ENCODE data around the gene GPC6. TPM values are rescaled to one million over a fixed set of nuclear protein-coding genes. Genes with fewer than 3 reads are reported as not detected.

Gene GPC6
- total and polyA plus RNA-seq, 2 donors (not counting 1 experiment from before 2014, with no cell fraction given), result not detected

DNA sequence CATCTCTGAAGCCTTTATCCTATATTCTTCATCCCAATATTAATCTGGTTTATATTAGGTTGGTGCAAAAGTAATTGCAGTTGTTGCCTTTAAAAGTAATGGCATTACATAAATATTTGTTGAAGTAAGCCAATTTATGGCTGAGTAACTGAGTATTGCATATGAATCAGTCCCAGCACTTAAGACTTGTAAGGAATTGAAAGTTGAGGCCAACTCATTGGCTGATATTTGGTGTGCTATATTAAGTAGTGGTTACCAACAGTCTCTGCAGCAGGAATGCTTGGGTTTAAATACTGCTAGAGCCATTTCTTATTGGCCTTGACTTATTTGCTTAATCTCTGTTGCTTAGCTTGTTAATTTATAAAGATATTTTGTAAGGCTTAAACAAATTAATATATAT is 460.7 kb downstream of the GPC6 start:
- TF ChIP-seq EZH2 (IDR thresholded peaks at IDR 0.05; ENCODE audit: borderline replicate concordance, insufficient read depth, low read depth, low read length, poor library complexity, severe bottlenecking), result no peak
- TF ChIP-seq, protein P1, sequence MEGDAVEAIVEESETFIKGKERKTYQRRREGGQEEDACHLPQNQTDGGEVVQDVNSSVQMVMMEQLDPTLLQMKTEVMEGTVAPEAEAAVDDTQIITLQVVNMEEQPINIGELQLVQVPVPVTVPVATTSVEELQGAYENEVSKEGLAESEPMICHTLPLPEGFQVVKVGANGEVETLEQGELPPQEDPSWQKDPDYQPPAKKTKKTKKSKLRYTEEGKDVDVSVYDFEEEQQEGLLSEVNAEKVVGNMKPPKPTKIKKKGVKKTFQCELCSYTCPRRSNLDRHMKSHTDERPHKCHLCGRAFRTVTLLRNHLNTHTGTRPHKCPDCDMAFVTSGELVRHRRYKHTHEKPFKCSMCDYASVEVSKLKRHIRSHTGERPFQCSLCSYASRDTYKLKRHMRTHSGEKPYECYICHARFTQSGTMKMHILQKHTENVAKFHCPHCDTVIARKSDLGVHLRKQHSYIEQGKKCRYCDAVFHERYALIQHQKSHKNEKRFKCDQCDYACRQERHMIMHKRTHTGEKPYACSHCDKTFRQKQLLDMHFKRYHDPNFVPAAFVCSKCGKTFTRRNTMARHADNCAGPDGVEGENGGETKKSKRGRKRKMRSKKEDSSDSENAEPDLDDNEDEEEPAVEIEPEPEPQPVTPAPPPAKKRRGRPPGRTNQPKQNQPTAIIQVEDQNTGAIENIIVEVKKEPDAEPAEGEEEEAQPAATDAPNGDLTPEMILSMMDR (IDR thresholded peaks at IDR 0.05), result no peak
- intact Hi-C loops (cut with micrococcal nuclease), result no loop called here
- no peak overlapping the region for H2AFZ ChIP-seq (ENCODE audit: insufficient read depth, low read depth, low read length, poor library complexity, severe bottlenecking)
- H3K9ac ChIP-seq (ENCODE audit: low read length), result no peak overlapping the region
- H4K20me1 ChIP-seq (ENCODE audit: control insufficient read depth, insufficient read depth, low read length, poor library complexity, severe bottlenecking), result no peaks in the 10 kb centered on the region
- ATAC-seq (ENCODE audit: low read depth), result no peak
- no peaks in the 10 kb centered on the region for H3K27me3 ChIP-seq (replicated peaks in 1 of 4; ENCODE audit: control extremely low read depth in 1 of 4, control insufficient read depth in 3 of 4, insufficient read depth in 4 of 4, low read length in 3 of 4)
- no peaks in the 10 kb centered on the region for H3K9me3 ChIP-seq (ENCODE audit: control extremely low read depth in 1 of 3, control insufficient read depth in 2 of 3, insufficient read depth in 1 of 3, low read length in 2 of 3)
- H3K9me3 Mint-ChIP-seq (ENCODE audit: insufficient read depth), result no peaks in the 10 kb centered on the region
- H3K79me2 ChIP-seq (ENCODE audit: control insufficient read depth, insufficient read depth, low read length), result no peaks in the 10 kb centered on the region
- no peak overlapping the region for H3K27ac Mint-ChIP-seq
- DNase-seq, result no peak
- no peak overlapping the region for H3K4me3 Mint-ChIP-seq
- no peak overlapping the region for H3K4me2 ChIP-seq (replicated peaks; ENCODE audit: low read depth, low read length, poor library complexity, severe bottlenecking)
- H3K4me1 ChIP-seq (ENCODE audit: control insufficient read depth in 2 of 2, insufficient read depth in 2 of 2, low read length in 2 of 2), result no peaks in the 10 kb centered on the region
- no peaks in the 10 kb centered on the region for H3K36me3 ChIP-seq (replicated peaks in 1 of 2; ENCODE audit: control extremely low read depth in 1 of 2, control insufficient read depth in 1 of 2, extremely low read depth in 1 of 2, insufficient read depth in 2 of 2, low read length in 1 of 2)
- no peaks in the 10 kb centered on the region for H3K27me3 Mint-ChIP-seq
- no peaks in the 10 kb centered on the region for H3K4me1 Mint-ChIP-seq
- ChIA-PET CTCF (interaction anchor here (1.0 kb wide), 1 partner anchor 9 kb away, joined by 5 read pairs; no protein-coding TSS in a partner anchor), POLR2A (no interaction called here)
- H3K4me3 ChIP-seq (ENCODE audit: control extremely low read depth in 1 of 5, extremely low read depth in 1 of 5, insufficient read depth in 1 of 5, low read depth in 2 of 5, low read length in 4 of 5), result no peak overlapping the region
- no peak overlapping the region for H3K27ac ChIP-seq (ENCODE audit: low read length in 2 of 2)

DNA sequence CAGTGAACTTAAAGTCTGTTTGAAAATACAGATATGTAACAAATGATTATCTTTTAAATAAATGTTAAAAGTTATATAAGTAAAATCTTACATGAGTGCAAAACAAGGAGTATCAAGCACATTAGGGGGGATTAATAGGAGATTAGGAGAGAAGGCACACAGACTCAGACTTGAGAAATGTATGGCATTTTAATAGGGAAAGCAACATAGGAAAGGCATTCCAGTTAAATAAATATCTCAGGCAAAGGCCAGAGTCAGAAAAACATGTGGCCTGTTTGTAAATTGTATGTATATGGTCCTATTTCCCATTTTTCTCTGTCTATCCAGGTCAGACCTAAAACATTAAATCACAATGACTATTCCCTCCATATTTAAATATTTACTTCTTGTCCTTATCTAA is 462.7 kb downstream of the GPC6 start:
- no peak overlapping the region for H3K4me3 ChIP-seq (ENCODE audit: control extremely low read depth in 1 of 5, extremely low read depth in 1 of 5, insufficient read depth in 1 of 5, low read depth in 2 of 5, low read length in 4 of 5)
- Mint-ChIP-seq H3K9me3 (ENCODE audit: insufficient read depth) (no peaks in the 10 kb centered on the region), H3K27ac (no peak overlapping the region), H3K4me3 (no peak overlapping the region), H3K27me3 (no peaks in the 10 kb centered on the region), H3K4me1 (no peaks in the 10 kb centered on the region)
- CTCF ChIA-PET, result no interaction called here
- H3K79me2 ChIP-seq (ENCODE audit: control insufficient read depth, insufficient read depth, low read length), result no peaks in the 10 kb centered on the region
- intact Hi-C loops (cut with micrococcal nuclease), result no loop called here
- H3K27ac ChIP-seq (ENCODE audit: low read length in 2 of 2), result no peak overlapping the region
- H3K27me3 ChIP-seq (replicated peaks in 1 of 4; ENCODE audit: control extremely low read depth in 1 of 4, control insufficient read depth in 3 of 4, insufficient read depth in 4 of 4, low read length in 3 of 4), result no peaks in the 10 kb centered on the region
- H2AFZ ChIP-seq (ENCODE audit: insufficient read depth, low read depth, low read length, poor library complexity, severe bottlenecking), result no peak overlapping the region
- no peaks in the 10 kb centered on the region for H3K9me3 ChIP-seq (ENCODE audit: control extremely low read depth in 1 of 3, control insufficient read depth in 2 of 3, insufficient read depth in 1 of 3, low read length in 2 of 3)
- no peak overlapping the region for H3K9ac ChIP-seq (ENCODE audit: low read length)
- no peak overlapping the region for H3K4me2 ChIP-seq (replicated peaks; ENCODE audit: low read depth, low read length, poor library complexity, severe bottlenecking)
- H4K20me1 ChIP-seq (ENCODE audit: control insufficient read depth, insufficient read depth, low read length, poor library complexity, severe bottlenecking), result no peaks in the 10 kb centered on the region
- TF ChIP-seq, protein P1 (IDR thresholded peaks at IDR 0.05), result no peak
- TF ChIP-seq EZH2 (IDR thresholded peaks at IDR 0.05; ENCODE audit: borderline replicate concordance, insufficient read depth, low read depth, low read length, poor library complexity, severe bottlenecking), result no peak
- no peaks in the 10 kb centered on the region for H3K36me3 ChIP-seq (replicated peaks in 1 of 2; ENCODE audit: control extremely low read depth in 1 of 2, control insufficient read depth in 1 of 2, extremely low read depth in 1 of 2, insufficient read depth in 2 of 2, low read length in 1 of 2)
- POLR2A ChIA-PET, result no interaction called here
- DNase-seq (no peak), ATAC-seq (ENCODE audit: low read depth) (no peak)
- H3K4me1 ChIP-seq (ENCODE audit: control insufficient read depth in 2 of 2, insufficient read depth in 2 of 2, low read length in 2 of 2), result no peaks in the 10 kb centered on the region

Measured in B cell (primary cell).